ENCODE results near the gene GSDMA. TPM values are rescaled to one million over a fixed set of nuclear protein-coding genes. Genes with fewer than 3 reads are reported as not detected.
"Not testable (repeated sequence)": the region's sequence is repeated elsewhere in the genome, so short reads cannot be mapped to it uniquely, and the experiment has no call there.

GSDMA gene
- total RNA-seq, 1 experiment from 2014 or later = not detected

GRCh38 chr17:39927929-39928857 lies 34.6 kb upstream of the GSDMA start:
- DNase-seq (ENCODE audit: low read depth, low spot score) = no peak
- in situ Hi-C loops (cut with HindIII; ENCODE audit: low pct_unique_long_range_greater_than_20kb, low sequenced_read_pairs) = no loop called here

- in situ Hi-C loops (cut with HindIII; ENCODE audit: low pct_unique_long_range_greater_than_20kb, low sequenced_read_pairs) = no loop called here
- no peak for DNase-seq (ENCODE audit: low read depth, low spot score)
These were observed 33.8 kb upstream of the GSDMA start for GRCh38 chr17:39928858-39929645.

- DNase-seq (ENCODE audit: low read depth, low spot score) = no peak
- in situ Hi-C loops (cut with HindIII; ENCODE audit: low pct_unique_long_range_greater_than_20kb, low sequenced_read_pairs) = no loop called here
These were observed 33.0 kb upstream of the GSDMA start for GRCh38 chr17:39929646-39930407.

- in situ Hi-C loops (cut with HindIII; ENCODE audit: low pct_unique_long_range_greater_than_20kb, low sequenced_read_pairs) = no loop called here
- DNase-seq (ENCODE audit: low read depth, low spot score) = no peak
These were observed 28.9 kb upstream of the GSDMA start for GRCh38 chr17:39933912-39934311.

GRCh38 chr17:39934324-39934723 lies 28.5 kb upstream of the GSDMA start:
- in situ Hi-C loops (cut with HindIII; ENCODE audit: low pct_unique_long_range_greater_than_20kb, low sequenced_read_pairs) = no loop called here
- no peak for DNase-seq (ENCODE audit: low read depth, low spot score)

GRCh38 chr17:39935909-39936308 lies 26.9 kb upstream of the GSDMA start:
- DNase-seq (ENCODE audit: low read depth, low spot score) = no peak
- in situ Hi-C loops (cut with HindIII; ENCODE audit: low pct_unique_long_range_greater_than_20kb, low sequenced_read_pairs) = no loop called here

GRCh38 chr17:39937447-39937846 lies 25.4 kb upstream of the GSDMA start:
- in situ Hi-C loops (cut with HindIII; ENCODE audit: low pct_unique_long_range_greater_than_20kb, low sequenced_read_pairs) = no loop called here

GRCh38 chr17:39938140-39938869 lies 24.5 kb upstream of the GSDMA start:
- DNase-seq (ENCODE audit: low read depth, low spot score) = peak; percentile 48
- in situ Hi-C loops (cut with HindIII; ENCODE audit: low pct_unique_long_range_greater_than_20kb, low sequenced_read_pairs) = no loop called here

More at GRCh38 chr17:39937447-39937846, 25.4 kb upstream of the GSDMA start:
- no peak for DNase-seq (ENCODE audit: low read depth, low spot score)

GRCh38 chr17:39939106-39939505 lies 23.7 kb upstream of the GSDMA start:
- DNase-seq (ENCODE audit: low read depth, low spot score) = no peak
- in situ Hi-C loops (cut with HindIII; ENCODE audit: low pct_unique_long_range_greater_than_20kb, low sequenced_read_pairs) = no loop called here

GRCh38 chr17:39939588-39940419 lies 23.0 kb upstream of the GSDMA start:
- peak; percentile 61 for DNase-seq (ENCODE audit: low read depth, low spot score)
- in situ Hi-C loops (cut with HindIII; ENCODE audit: low pct_unique_long_range_greater_than_20kb, low sequenced_read_pairs) = no loop called here

GRCh38 chr17:39943702-39944392 lies 19.0 kb upstream of the GSDMA start:
- no peak for DNase-seq (ENCODE audit: low read depth, low spot score)
- in situ Hi-C loops (cut with HindIII; ENCODE audit: low pct_unique_long_range_greater_than_20kb, low sequenced_read_pairs) = no loop called here

- no peak for DNase-seq (ENCODE audit: low read depth, low spot score)
- in situ Hi-C loops (cut with HindIII; ENCODE audit: low pct_unique_long_range_greater_than_20kb, low sequenced_read_pairs) = no loop called here
These were observed 18.5 kb upstream of the GSDMA start for GRCh38 chr17:39944393-39944711.

- no peak for DNase-seq (ENCODE audit: low read depth, low spot score)
- in situ Hi-C loops (cut with HindIII; ENCODE audit: low pct_unique_long_range_greater_than_20kb, low sequenced_read_pairs) = no loop called here
These were observed 16.1 kb upstream of the GSDMA start for GRCh38 chr17:39946551-39947330.

GRCh38 chr17:39948489-39948828 lies 14.3 kb upstream of the GSDMA start:
- DNase-seq (ENCODE audit: low read depth, low spot score); in situ Hi-C loops (cut with HindIII; ENCODE audit: low pct_unique_long_range_greater_than_20kb, low sequenced_read_pairs): not testable (repeated sequence)

GRCh38 chr17:39949028-39949427 lies 13.8 kb upstream of the GSDMA start:
- DNase-seq (ENCODE audit: low read depth, low spot score) = no peak
- in situ Hi-C loops (cut with HindIII; ENCODE audit: low pct_unique_long_range_greater_than_20kb, low sequenced_read_pairs) = no loop called here

Measured in SK-MEL-5 (cell line).